COLO829 (cell line): ENCODE results near the gene HBM.
"Not testable (repeated sequence)": the region's sequence is repeated elsewhere in the genome, so short reads cannot be mapped to it uniquely, and the experiment has no call there.

Experiments
- DNase-seq: peaks from one replicate; pipeline ENCODE4 v3.0.0; 2012; ENCODE audit warnings: low spot score

The HBM gene

DNA sequence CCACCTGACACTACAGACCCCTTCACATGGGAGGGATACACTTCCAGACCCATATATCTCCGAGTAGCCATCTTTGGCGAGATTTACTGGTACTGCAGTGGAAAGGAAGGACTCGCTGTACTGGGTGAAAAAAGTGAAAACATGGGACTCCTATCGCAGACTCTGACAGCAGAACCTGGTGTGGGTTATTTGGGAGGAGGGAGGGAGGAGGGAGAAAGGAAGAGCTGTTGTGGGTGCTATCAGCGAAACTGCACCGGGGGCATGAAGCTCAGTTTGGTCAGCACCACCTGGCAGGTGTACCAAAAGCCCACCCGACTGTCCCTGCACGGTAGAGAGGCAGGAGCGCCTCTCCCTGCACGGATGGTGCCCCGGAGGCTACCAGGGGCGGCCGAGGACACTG is 19.4 kb downstream of the HBM start:
- no peak for DNase-seq

DNA sequence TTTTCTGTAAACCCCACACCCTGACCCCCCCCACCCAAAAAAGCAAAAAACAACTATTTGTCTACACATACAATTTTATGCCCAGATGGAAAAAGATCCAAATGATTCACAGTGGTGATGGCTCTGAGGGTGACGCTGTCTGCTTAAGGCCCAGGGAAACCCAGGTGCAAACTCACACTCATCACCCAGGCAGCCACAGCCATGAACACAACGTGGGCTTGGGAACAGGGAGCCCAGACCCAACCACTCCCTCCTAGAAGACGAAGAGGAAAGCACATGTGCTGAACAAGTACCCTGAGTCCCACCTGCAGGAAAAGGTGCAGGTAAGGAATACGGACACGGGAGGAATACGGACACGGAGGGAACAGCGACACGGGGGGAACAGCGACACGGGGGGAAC is 19.9 kb downstream of the HBM start:
- DNase-seq = no peak

DNA sequence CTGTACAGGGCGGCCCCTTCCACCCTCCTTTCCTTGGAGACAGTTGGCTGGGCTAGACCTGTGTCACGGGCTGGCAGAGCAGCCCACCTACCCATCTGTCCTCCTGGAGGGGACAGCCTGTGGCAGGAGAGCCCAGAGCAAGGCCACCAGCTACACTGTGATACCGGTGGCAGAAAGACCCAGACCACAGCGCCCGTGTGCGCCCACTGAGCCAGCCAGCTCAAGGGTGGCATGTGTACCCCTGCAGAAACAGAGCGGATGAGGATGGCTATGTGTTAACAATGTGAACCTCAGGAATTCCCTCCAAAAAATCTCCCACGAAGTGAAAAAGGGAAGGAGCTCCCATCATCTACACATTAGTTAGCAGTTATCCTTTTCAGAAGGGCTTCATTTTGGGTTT is 21.6 kb downstream of the HBM start:
- DNase-seq = no peak

DNA sequence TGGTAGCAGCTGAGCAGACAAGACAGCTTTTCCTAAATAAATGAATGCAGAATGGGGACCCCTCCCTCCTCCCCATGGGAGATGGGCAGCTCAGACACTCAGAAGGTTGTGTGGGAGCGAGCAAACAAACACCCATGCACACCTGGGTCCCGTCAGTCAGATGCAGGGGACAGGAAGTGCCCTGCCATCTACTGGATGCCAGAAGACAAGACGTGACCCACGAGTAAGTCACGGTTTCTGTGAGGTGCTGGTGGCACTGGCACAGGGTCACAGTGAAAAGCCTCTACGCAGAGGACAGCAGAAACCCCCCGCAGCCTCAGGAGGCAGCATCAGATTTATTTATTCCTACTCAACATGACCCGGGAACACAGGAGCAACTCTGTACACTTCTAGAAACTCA is 22.9 kb downstream of the HBM start:
- DNase-seq = no peak

DNA sequence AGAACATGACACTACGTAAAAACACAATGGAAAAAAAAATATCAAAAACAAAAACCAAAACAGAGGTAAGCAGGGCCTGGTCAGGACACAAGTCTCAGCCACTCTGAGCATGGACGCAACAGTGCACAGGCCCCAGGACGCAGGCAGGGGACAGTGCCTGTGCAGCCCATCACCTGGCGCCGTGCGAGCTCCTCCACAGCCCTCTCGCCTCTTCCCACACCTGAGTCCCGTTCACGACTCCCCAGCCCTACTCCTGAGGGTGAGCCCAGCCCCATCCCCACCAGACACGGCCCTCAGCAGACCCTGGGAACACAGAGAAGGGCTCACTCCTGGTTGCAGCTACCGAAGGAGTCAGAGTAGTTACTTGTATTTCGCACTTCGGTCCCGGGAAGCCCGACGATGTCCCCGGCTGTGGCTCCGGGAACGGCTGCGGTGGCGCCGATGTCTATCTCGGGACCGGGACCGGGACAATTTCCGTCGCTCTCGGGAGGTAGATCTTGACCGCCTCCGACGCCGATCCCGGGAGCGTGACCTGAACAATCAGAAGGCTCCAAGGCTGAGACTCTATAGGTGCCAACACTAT is 23.9 kb downstream of the HBM start:
- no peak for DNase-seq

DNA sequence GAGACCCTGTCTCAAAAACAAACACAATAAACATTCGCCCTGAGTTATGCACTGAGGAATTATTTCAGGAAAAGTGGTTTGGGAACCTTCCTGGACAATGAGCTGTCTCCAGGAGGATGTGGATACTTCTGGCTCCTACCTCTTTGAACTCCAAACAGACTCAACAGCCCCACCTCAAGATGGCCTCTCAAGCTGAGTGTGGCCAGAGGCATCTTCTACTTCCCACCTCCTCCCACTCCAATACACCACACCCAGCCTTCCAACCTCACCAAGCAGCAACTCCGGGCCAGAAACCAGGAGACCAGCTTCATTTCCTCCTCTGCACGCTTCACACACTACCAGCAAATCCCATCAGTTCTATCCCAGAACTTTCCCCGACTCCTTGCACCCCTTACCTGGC is 26.1 kb downstream of the HBM start:
- DNase-seq = no peak

DNA sequence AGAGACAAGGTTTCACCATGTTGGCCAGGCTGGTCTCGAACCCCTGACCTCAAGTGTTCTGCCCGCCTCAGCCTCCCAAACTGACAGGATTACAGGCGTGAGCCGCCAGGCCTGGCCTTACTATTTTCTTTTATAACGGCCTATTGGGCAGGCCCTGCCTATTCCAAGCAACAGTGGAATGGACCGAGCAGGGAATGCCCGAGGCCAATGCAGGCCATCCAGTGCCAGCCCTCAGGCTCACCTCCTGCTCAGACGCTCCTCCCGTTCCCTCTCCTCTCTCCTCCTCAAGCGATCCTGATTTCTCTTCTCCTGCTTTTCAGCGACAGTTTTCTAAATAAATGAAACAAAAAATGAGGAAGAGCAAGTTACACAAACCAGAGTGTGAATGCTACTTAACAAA is 26.9 kb downstream of the HBM start:
- no peak for DNase-seq

DNA sequence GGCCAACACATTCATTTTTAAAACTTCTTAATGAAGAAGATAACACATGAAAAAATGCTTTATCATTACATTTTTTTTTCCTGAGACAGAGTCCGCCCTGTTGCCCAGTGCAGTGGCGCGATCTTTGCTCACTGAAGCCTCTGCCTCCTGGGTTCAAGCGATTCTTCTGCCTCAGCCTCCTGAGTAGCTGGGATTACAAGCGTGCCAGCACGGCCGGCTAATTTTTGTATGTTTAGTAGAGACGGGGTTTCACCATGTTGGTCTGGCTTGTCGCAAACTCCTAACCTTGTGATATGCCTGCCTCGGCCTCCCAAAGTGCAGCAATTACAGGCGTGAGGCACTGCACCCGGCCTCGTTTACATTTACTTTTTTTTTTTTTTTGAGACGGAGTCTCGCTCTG is 27.7 kb downstream of the HBM start:
- DNase-seq = no peak

DNA sequence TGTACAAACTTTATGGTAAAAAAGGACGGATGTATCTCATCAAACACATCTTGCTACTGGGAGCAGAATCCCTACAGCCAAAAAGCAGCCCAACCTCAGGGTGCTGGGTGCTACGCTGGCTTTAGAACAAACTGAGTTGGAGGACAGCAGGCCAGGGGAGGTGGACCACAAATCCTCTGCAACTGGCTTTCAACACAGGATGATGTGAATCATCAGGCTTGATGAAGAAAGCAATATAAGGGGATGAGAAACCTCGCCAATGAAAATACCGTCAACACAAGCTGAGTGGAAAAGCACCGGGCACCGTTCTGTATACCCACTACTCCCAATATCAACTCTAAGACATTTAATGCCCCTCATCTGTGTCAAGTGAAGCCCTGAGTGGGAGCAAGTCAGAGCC is 28.7 kb downstream of the HBM start:
- no peak for DNase-seq

DNA sequence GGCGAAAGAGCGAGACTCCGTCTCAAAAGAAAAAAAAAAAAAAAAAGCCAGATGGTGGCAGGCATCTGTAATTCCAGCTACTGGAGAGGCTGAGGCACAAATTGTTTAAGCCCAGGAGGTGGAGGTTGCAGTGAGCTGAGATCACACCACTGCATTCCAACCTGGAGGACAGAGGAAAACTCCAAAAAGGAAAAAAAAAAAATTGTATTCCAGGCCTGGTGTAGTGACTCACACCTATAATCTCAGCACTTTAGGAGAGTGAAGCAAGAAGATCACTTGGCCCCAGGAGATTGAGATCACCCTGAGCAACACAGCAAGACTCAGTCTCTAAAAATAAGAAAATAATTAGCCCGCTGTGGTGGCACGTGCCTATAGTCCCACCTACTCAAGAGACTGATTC is 34.6 kb downstream of the HBM start:
- DNase-seq = no peak

DNA sequence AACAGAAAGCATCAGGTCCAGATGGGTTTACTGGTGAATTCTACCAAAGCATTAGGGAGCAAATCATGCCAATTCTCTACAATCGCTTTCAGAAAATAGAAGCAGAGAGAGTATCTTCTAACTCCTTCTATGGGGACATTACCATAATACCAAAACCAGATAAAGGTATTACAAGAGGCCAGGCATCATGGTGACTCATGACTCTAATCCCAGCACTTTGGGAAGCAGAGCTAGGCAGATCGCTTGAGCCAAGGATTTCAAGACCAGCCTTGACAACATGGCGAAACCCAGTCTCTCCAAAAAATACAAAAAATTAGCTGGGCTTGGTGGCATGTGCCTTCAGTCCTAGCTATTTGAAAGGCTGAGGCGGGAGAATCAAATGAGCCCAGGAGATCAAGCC is 37.5 kb downstream of the HBM start:
- DNase-seq = no peak

DNA sequence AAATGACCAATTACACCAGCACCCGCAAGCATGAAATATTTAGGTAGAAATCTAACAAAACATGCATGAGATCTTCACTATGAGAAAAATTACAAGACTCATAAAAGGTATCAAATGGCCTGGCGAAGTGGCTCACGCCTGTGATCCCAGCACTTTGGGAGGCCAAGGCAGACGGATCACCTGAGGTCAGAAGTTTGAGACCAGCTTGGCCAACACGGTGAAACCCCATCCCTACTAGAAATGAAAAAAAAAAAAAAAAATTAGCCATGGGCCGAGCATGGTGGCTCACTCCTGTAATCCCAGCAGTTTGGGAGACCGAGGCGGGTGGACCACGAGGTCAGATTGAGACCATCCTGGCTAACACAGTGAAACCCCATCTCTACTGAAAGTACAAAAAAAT is 38.3 kb downstream of the HBM start:
- not testable (repeated sequence) for DNase-seq

DNA sequence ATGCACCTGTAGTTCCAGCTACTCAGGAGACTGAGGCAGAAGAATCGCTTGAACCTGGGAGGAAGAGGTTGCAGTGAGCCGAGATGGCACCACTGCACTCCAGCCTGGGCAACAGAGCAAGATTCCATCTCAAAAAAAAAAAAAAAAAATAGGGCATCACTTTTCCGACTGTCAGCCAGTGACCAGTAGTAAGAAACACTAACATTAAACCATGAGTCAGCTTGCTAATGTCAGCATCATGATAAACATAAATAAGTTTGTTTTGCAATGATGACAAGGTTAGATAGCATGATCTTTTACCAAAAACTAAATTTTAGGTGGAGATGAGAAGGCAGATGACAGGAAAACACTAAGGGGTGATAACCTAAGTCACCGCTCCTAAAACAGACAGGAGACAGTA is 43.6 kb downstream of the HBM start:
- DNase-seq = not testable (repeated sequence)

DNA sequence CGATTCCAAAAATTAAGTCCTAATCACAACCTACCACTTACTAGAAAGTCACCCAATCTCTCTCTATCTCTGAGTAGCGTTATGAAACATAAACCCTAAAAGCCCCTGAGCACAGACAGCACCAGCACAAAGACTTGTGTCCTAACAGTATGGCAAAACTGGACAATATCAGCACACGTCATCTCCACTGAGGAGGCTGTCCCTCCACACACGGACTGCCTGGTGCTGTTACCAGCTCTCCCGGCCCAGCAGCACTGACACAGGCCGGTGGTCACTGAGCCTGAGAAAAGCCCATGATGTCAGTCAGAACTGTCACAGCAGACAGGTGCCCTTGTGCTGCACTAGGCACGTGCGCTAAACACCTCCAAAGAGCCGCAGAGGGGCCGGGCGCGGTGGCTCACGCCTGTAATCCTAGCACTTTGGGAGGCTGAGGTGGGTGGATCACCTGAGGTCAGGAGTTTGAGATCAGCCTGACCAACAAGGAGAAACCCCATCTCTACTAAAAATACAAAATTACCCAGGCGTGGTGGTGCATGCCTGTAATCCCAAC is 45.9 kb downstream of the HBM start:
- not testable (repeated sequence) for DNase-seq

DNA sequence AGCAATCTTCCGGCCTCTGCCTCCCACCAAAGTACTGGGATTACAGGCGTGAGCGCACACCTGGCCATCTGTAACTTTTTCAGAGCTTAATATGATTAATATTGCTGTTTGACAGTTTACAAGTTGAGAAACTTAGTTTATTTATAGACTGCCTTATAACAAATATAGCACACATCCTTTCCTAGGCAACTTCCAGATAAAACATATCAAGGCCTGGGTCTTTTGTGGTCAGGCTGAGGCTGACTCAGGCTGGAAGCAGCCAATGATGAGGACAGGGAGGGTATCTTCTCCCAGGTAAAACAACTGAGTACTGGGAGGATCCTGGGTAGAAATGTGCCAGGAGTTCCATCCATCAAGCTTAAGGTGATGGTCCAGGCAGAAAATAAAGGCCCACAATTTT is 47.2 kb downstream of the HBM start:
- DNase-seq = no peak
